ENCODE results near the gene CMTM1.

DNA sequence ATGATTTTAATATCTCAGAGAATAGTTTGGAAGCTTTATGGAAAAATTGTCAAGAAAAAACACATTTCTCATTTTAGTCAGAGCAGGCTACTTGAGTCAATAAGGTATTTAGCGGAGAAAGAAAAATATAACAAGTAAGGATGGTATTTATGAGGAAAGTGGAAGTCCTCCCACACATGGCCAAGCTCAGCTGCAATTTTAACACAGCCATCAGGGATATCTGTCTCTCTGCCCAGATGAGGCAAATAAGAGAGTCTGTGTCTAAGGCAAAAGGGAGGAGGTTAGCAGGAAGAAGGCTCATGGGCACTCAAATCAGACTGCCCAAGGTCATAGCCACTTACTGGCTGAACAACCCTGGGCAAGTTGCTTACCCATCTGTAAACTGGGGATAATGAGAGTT, 7.8 kb downstream of the CMTM1 start:
- TF ChIP-seq, protein P1, sequence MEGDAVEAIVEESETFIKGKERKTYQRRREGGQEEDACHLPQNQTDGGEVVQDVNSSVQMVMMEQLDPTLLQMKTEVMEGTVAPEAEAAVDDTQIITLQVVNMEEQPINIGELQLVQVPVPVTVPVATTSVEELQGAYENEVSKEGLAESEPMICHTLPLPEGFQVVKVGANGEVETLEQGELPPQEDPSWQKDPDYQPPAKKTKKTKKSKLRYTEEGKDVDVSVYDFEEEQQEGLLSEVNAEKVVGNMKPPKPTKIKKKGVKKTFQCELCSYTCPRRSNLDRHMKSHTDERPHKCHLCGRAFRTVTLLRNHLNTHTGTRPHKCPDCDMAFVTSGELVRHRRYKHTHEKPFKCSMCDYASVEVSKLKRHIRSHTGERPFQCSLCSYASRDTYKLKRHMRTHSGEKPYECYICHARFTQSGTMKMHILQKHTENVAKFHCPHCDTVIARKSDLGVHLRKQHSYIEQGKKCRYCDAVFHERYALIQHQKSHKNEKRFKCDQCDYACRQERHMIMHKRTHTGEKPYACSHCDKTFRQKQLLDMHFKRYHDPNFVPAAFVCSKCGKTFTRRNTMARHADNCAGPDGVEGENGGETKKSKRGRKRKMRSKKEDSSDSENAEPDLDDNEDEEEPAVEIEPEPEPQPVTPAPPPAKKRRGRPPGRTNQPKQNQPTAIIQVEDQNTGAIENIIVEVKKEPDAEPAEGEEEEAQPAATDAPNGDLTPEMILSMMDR (IDR thresholded peaks at IDR 0.05): no peak
- no peak for TF ChIP-seq ZFX (IDR thresholded peaks at IDR 0.05; ENCODE audit: borderline replicate concordance)
